GM10266 (cell line): ENCODE data around the gene TMEM263.

Source experiments
- DNase-seq: peaks from one replicate; pipeline ENCODE4 v3.0.0; 2012; ENCODE audit errors: extremely low spot score
- TF ChIP-seq, protein P1 (sequence below): IDR thresholded peaks from 2 replicates; pipeline ENCODE4 v1.5.1; 2012; ENCODE audit warnings: mild to moderate bottlenecking, low read depth; ENCODE audit not compliant: control insufficient read depth, insufficient read depth; ENCODE audit errors: missing control alignments

Gene TMEM263

GRCh38 chr12:106924268-106924861 is 31.3 kb upstream of the TMEM263 start:
- DNase-seq = no peak
- TF ChIP-seq, protein P1, sequence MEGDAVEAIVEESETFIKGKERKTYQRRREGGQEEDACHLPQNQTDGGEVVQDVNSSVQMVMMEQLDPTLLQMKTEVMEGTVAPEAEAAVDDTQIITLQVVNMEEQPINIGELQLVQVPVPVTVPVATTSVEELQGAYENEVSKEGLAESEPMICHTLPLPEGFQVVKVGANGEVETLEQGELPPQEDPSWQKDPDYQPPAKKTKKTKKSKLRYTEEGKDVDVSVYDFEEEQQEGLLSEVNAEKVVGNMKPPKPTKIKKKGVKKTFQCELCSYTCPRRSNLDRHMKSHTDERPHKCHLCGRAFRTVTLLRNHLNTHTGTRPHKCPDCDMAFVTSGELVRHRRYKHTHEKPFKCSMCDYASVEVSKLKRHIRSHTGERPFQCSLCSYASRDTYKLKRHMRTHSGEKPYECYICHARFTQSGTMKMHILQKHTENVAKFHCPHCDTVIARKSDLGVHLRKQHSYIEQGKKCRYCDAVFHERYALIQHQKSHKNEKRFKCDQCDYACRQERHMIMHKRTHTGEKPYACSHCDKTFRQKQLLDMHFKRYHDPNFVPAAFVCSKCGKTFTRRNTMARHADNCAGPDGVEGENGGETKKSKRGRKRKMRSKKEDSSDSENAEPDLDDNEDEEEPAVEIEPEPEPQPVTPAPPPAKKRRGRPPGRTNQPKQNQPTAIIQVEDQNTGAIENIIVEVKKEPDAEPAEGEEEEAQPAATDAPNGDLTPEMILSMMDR = no peak

DNA sequence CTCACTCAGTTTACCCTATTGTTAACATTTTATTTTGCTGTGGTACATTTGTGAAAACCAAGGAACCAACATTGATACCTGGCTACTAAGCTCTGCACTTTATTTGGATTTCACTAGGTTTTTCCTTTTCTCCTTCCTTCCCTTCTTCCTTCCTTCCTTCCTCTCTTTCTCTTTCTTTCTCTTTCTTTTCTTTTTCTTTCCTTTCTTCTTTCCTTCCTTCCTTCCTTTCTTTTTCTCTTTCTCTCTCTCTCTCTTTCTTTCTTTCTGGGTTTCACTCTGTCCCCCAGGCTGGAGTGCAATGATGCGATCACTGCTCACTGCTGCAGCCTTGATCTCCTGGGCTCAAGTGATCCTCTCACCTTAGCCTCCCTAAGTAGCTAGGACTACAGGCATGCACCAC is 29.1 kb upstream of the TMEM263 start:
- DNase-seq = no peak
- TF ChIP-seq, protein P1 = no peak

- no peak for DNase-seq
- TF ChIP-seq, protein P1 = no peak
Measured at GRCh38 chr12:106934277-106934676, 21.4 kb upstream of the TMEM263 start.

GRCh38 chr12:106941481-106942156 is 14.1 kb upstream of the TMEM263 start:
- no peak for DNase-seq
- TF ChIP-seq, protein P1 = no peak

DNA sequence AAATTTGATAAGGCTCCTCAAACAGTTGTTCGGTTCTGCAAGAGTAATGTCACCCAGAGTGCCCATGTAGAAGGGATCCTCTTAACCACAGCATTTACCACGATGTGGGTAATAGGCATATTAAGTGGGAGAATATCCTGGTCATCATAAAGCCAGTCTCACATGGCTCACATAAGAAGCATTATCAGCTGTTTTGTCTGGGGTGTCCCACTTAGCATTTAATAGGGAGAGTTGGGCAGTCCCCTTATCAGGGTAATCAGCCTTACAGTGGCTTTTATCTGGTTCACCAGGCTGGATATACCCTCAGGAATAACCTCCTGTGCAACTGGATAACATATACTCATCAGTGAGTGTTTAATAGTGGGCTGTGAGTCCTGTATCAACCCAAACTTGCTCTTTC is 12.9 kb upstream of the TMEM263 start:
- TF ChIP-seq, protein P1 = no peak
- no peak for DNase-seq

DNA sequence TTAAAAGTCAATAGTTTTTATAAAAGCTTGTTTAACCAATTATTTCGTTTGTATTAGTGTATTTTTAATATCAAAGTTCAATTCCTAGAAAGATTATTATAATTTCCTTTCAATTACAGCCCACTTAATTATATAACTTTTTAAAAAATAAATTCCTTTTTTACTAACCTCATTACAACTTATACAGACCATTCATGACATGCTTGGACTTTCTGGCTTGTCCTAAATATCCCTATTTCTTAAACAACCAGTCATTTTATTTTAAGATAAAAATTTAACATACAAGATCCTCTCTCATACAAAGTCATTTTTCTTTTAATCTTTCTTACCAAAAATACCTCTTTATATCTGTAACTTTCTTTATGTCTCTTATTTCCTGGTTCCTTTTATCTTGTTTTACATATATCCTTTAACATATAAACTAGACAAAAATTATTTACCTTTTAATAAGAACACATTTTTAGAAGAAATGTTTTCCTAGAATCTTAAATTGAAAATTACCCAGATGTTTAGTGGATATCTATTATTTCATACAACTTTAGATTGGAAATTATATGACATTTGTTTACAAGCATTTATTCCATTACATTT is 10.4 kb upstream of the TMEM263 start:
- TF ChIP-seq, protein P1 = no peak
- no peak for DNase-seq

DNA sequence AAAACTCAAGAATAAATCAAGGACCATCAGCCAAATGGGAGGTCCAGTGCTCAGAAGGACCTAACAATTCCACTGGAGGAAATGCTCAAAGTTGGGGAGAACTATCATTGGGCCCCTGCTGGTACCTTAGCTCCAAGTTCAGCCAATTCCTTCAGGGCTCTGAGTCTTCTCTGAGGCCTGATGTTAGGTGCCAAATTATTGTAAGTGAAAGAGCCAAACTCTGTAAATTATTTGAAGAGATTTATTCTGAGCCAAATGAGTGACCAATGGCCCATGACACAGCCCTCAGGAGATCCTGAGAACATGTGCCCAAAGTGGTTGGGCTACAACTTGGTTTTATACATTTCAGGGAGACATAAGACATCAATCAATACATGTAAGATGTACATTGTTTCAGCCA is 8.2 kb upstream of the TMEM263 start:
- no peak for DNase-seq
- TF ChIP-seq, protein P1 = no peak
